Measurements from ENCODE around the gene SPAST. TPM values are rescaled to one million over a fixed set of nuclear protein-coding genes. Genes with fewer than 3 reads are reported as not detected.

The SPAST gene
- total and polyA plus RNA-seq, 9 of the 15 experiments (the other 6 are each of a cell fraction or from before 2014, with no cell fraction given) = 7.4 to 37.0 (median 19.0) TPM

GRCh38 chr2:32039447-32040219 is 23.7 kb upstream of the SPAST start, which contains the start of gene DPY30 (continued):
- TF ChIP-seq E4F1 (CRISPR knock-in tag; IDR thresholded peaks at IDR 0.05; ENCODE audit: borderline replicate concordance) (peak; percentile 96), ZFPM2 (CRISPR knock-in tag; IDR thresholded peaks at IDR 0.05) (no peak), NFRKB (IDR thresholded peaks at IDR 0.05; ENCODE audit: low read depth) (0 out of 2 replicates have a peak, but pooled peaks have one; percentile 55), PHF20 (IDR thresholded peaks at IDR 0.05; ENCODE audit: partially characterized antibody) (peak; percentile 76), E2F8 (IDR thresholded peaks at IDR 0.05; ENCODE audit: low read depth, partially characterized antibody) (no peak), SMAD4 (CRISPR knock-in tag; conservative IDR thresholded peaks at IDR 0.05) (no peak; the same call in 1 of the 2 replicates), BRD9 (IDR thresholded peaks at IDR 0.05; ENCODE audit: low read depth, partially characterized antibody) (peak; percentile 73), EP400 (IDR thresholded peaks at IDR 0.05) (peak; percentile 90), FOXP1 (CRISPR knock-in tag; IDR thresholded peaks at IDR 0.05) (0 out of 2 replicates have a peak, but pooled peaks have one; percentile 59), ZNF121 (CRISPR knock-in tag; conservative IDR thresholded peaks at IDR 0.05) (no peak), CLOCK (CRISPR knock-in tag; IDR thresholded peaks at IDR 0.05; ENCODE audit: borderline replicate concordance) (no peak), NEUROD1 (IDR thresholded peaks at IDR 0.05; ENCODE audit: borderline replicate concordance, low read depth, low read length, partially characterized antibody) (peak; percentile 11), BHLHE40 (IDR thresholded peaks at IDR 0.05; ENCODE audit: low read length) (peak; percentile 50), EZH2 (IDR thresholded peaks at IDR 0.05; ENCODE audit: borderline replicate concordance, low read depth, low read length) (no peak)
- TF ChIP-seq, protein P1, sequence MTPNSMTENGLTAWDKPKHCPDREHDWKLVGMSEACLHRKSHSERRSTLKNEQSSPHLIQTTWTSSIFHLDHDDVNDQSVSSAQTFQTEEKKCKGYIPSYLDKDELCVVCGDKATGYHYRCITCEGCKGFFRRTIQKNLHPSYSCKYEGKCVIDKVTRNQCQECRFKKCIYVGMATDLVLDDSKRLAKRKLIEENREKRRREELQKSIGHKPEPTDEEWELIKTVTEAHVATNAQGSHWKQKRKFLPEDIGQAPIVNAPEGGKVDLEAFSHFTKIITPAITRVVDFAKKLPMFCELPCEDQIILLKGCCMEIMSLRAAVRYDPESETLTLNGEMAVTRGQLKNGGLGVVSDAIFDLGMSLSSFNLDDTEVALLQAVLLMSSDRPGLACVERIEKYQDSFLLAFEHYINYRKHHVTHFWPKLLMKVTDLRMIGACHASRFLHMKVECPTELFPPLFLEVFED (CRISPR knock-in tag; conservative IDR thresholded peaks at IDR 0.05) = 0 out of 2 replicates have a peak, but pooled peaks have one; percentile 9
- TF ChIP-seq, protein P2, sequence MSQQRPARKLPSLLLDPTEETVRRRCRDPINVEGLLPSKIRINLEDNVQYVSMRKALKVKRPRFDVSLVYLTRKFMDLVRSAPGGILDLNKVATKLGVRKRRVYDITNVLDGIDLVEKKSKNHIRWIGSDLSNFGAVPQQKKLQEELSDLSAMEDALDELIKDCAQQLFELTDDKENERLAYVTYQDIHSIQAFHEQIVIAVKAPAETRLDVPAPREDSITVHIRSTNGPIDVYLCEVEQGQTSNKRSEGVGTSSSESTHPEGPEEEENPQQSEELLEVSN (IDR thresholded peaks at IDR 0.05; ENCODE audit: borderline replicate concordance in 1 of 2, extremely low read depth in 1 of 2, insufficient read depth in 1 of 2, insufficient read length in 1 of 2, low read depth in 1 of 2, low read length in 1 of 2, poor library complexity in 1 of 2, severe bottlenecking in 1 of 2) = peak; percentile 45 to 53

Measured in K562 (cell line).